Caco-2 (cell line): Measurements from ENCODE around the gene COX8C. TPM values are rescaled to one million over a fixed set of nuclear protein-coding genes. Genes with fewer than 3 reads are reported as not detected.

Experiments
- BruUV-seq: library from RNA; stranded (reverse); fragments of 400-500 nt; replicated peaks from 2 replicates; lab custom pipeline; 2021; lab: Mats Ljungman, UMichigan
- CTCF ChIA-PET: fragments of 300-600 bp; sonication (Branson Sonifier 250); formaldehyde crosslinking; loops from one replicate; lab custom pipeline; 2022; ENCODE audit warnings: antibody characterized with exemption; lab: Charles Lee
- POLR2A ChIA-PET: fragments of 300-600 bp; sonication (Branson Sonifier 250); formaldehyde crosslinking; loops from one replicate; lab custom pipeline; 2022; ENCODE audit warnings: antibody characterized with exemption; lab: Charles Lee
- DNase-seq, 2 experiments: peaks; one replicate each; pipeline versions ENCODE4 v3.0.0 to v3.0.0-alpha.2; 2020 to 2022
- H3K27me3 ChIP-seq: replicated peaks from 2 replicates; pipeline ENCODE4 v1.6.0; 2011; ENCODE audit warnings: low read length; ENCODE audit not compliant: control insufficient read depth, insufficient read depth
- H3K36me3 ChIP-seq: 2 replicates; pipeline ENCODE4 v1.5.1; 2011; ENCODE audit warnings: low read length; ENCODE audit not compliant: control insufficient read depth, insufficient read depth
- H3K4me1 ChIP-seq: fragments of 250-450 bp; sonication (Bioruptor Pico); 2 replicates; pipeline ENCODE4 v1.5.1; 2020; ENCODE audit warnings: mild to moderate bottlenecking
- H3K4me3 ChIP-seq: 2 replicates; pipeline ENCODE4 v1.5.1; 2011; ENCODE audit warnings: low read depth, mild to moderate bottlenecking, control low read depth, low read length
- H3K9me3 ChIP-seq: fragments of 250-450 bp; sonication (Bioruptor Pico); 2 replicates; pipeline ENCODE4 v1.5.1; 2020; ENCODE audit warnings: mild to moderate bottlenecking, moderate library complexity
- H3K27ac Mint-ChIP-seq: one replicate; pipeline ENCODE4 v1.8.0; 2022; ENCODE audit warnings: mixed read lengths; ENCODE audit not compliant: unreplicated experiment
- H3K27me3 Mint-ChIP-seq: one replicate; pipeline ENCODE4 v1.8.0; 2022; ENCODE audit warnings: mixed read lengths; ENCODE audit not compliant: insufficient read depth, unreplicated experiment
- H3K36me3 Mint-ChIP-seq: one replicate; pipeline ENCODE4 v1.8.0; 2022; ENCODE audit warnings: mild to moderate bottlenecking, mixed read lengths; ENCODE audit not compliant: insufficient read depth, unreplicated experiment
- H3K4me1 Mint-ChIP-seq: one replicate; pipeline ENCODE4 v1.8.0; 2022; ENCODE audit warnings: low read depth, mixed read lengths; ENCODE audit not compliant: unreplicated experiment
- H3K4me3 Mint-ChIP-seq: one replicate; pipeline ENCODE4 v1.8.0; 2022; ENCODE audit warnings: mild to moderate bottlenecking, moderate library complexity, mixed read lengths; ENCODE audit not compliant: unreplicated experiment
- H3K9me3 Mint-ChIP-seq: one replicate; pipeline ENCODE4 v1.8.0; 2022; ENCODE audit warnings: mixed read lengths; ENCODE audit not compliant: unreplicated experiment
- intact Hi-C: fragments of 100-400 bp; cut with micrococcal nuclease; formaldehyde crosslinking; loops from one replicate; pipeline ENCODE4 v1.10.0; 2022; ENCODE audit not compliant: unreplicated experiment
- total RNA-seq: library from RNA; stranded (reverse); gene quantifications from 2 replicates; pipeline ENCODE4 v1.2.3, GENCODE V29; 2022
- TF ChIP-seq, protein P1 (sequence below), 2 experiments: fragments of 200-600 bp in 1 of 2; IDR thresholded peaks; 1 replicate in 1 of 2; 2 replicates in 1 of 2; pipeline versions ENCODE4 v1.5.1 to v1.8.0; 2011 to 2022; ENCODE audit warnings: antibody characterized with exemption in 1 of 2, control low read depth in 1 of 2, inconsistent platforms in 1 of 2, low read depth in 1 of 2, low read length in 1 of 2, mild to moderate bottlenecking in 1 of 2, moderate library complexity in 1 of 2; ENCODE audit not compliant: insufficient read depth in 1 of 2, severe bottlenecking in 1 of 2, unreplicated experiment in 1 of 2

Gene COX8C
- total RNA-seq, 1 experiment from 2014 or later: not detected

DNA sequence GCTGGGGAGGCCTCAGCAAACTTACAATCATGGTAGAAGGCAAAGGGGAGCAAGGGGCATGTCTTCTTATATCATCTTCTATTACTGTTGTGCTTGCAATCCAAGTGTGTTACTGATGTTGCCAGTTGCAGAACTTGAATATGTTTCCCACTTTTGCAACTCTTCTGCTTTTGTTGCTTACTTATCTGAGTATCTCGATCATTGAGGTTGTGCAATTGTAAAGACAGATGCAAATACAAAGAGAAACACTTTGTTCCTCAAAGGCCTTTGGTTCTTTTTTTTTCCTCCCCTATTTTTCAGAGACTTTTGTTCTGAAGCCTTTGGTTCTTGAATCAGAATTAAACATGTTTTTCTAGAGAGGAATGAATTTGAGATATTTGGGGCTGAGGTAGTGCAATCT lies 3.7 kb upstream of the COX8C start:
- intact Hi-C loops: no loop called here
- peaks cover 26% of the 10 kb centered on the region for H3K9me3 Mint-ChIP-seq
- no peaks in the 10 kb centered on the region for H3K27me3 Mint-ChIP-seq
- DNase-seq: no peak
- CTCF ChIA-PET: no interaction called here
- POLR2A ChIA-PET: no interaction called here
- no peak overlapping the region for H3K27ac Mint-ChIP-seq
- H3K4me1 Mint-ChIP-seq: no peaks in the 10 kb centered on the region
- Histone ChIP-seq H3K4me1 (no peaks in the 10 kb centered on the region), H3K4me3 (no peak overlapping the region), H3K36me3 (no peaks in the 10 kb centered on the region), H3K27me3 (no peaks in the 10 kb centered on the region), H3K9me3 (0 out of 2 replicates have a peak, but pooled peaks cover 7% of the 10 kb centered on the region)
- H3K4me3 Mint-ChIP-seq: no peak overlapping the region
- TF ChIP-seq, protein P1, sequence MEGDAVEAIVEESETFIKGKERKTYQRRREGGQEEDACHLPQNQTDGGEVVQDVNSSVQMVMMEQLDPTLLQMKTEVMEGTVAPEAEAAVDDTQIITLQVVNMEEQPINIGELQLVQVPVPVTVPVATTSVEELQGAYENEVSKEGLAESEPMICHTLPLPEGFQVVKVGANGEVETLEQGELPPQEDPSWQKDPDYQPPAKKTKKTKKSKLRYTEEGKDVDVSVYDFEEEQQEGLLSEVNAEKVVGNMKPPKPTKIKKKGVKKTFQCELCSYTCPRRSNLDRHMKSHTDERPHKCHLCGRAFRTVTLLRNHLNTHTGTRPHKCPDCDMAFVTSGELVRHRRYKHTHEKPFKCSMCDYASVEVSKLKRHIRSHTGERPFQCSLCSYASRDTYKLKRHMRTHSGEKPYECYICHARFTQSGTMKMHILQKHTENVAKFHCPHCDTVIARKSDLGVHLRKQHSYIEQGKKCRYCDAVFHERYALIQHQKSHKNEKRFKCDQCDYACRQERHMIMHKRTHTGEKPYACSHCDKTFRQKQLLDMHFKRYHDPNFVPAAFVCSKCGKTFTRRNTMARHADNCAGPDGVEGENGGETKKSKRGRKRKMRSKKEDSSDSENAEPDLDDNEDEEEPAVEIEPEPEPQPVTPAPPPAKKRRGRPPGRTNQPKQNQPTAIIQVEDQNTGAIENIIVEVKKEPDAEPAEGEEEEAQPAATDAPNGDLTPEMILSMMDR (IDR thresholded peaks at IDR 0.05; ENCODE audit: insufficient read depth in 1 of 2, low read depth in 1 of 2, low read length in 1 of 2, severe bottlenecking in 1 of 2, unreplicated experiment in 1 of 2): no peak
- H3K36me3 Mint-ChIP-seq: no peaks in the 10 kb centered on the region
- BruUV-seq: no TSS peak

DNA sequence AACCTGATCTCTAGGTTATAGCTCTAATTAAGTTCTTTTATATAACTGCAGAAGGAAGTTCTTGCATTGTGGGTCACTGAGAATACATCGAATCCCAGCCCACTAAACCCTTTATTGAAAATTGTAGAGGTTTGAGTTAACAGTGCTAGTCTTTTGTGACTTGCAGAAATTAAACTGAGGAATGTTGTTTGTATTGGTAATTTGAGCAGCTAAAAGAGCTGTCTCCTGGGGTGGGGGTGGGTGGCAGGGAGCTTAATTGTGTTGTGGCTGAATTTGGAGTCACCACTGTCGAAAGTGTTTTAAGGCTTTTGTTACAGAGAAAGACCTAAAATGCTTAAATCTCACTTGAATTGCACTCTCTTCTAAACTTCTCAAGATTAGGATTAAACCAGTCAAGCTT lies 3.2 kb upstream of the COX8C start:
- H3K9me3 Mint-ChIP-seq: peaks cover 26% of the 10 kb centered on the region

DNA sequence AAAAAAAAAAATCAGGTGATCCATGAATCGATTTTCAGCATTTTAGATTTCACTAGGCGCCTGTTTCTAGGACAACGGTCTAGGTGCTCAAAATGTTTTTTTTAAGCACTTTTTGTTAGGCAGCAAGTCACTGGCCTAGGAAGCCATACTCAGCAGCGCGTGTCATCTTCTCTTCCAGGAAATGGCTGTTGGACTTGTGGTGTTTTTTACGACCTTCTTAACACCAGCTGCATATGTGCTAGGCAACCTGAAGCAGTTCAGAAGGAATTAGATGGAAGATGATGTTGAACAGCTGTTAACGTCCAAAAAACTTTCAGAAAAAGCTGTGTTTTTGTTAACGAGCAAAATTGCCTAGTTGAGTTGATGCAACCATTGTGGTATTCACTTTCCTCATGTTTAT lies 868 bp downstream of the COX8C start:
- H3K27me3 Mint-ChIP-seq: no peaks in the 10 kb centered on the region
- no peaks in the 10 kb centered on the region for H3K36me3 Mint-ChIP-seq
- no peaks in the 10 kb centered on the region for H3K9me3 ChIP-seq
- no TSS peak for BruUV-seq
- TF ChIP-seq, protein P1 (IDR thresholded peaks at IDR 0.05; ENCODE audit: insufficient read depth in 1 of 2, low read depth in 1 of 2, low read length in 1 of 2, severe bottlenecking in 1 of 2, unreplicated experiment in 1 of 2): no peak
- ChIA-PET CTCF (no interaction called here), POLR2A (no interaction called here)
- H3K4me3 ChIP-seq: no peak overlapping the region
- intact Hi-C loops: loop anchor here (2.0 kb wide), 1 partner anchor 31 kb away; no protein-coding TSS in a partner anchor
- no peaks in the 10 kb centered on the region for H3K27me3 ChIP-seq
- H3K9me3 Mint-ChIP-seq: peaks cover 21% of the 10 kb centered on the region
- H3K4me1 ChIP-seq: no peaks in the 10 kb centered on the region
- H3K4me1 Mint-ChIP-seq: no peaks in the 10 kb centered on the region
- no peak for DNase-seq
- H3K36me3 ChIP-seq: no peaks in the 10 kb centered on the region
- no peak overlapping the region for H3K4me3 Mint-ChIP-seq
- no peak overlapping the region for H3K27ac Mint-ChIP-seq

More for the DNA sequence above, 3.2 kb upstream of the COX8C start:
- ChIA-PET CTCF (no interaction called here), POLR2A (interaction anchor here (0.5 kb wide), 1 partner anchor 13 kb away, joined by 3 read pairs; no protein-coding TSS in a partner anchor)
- Histone ChIP-seq H3K36me3 (no peaks in the 10 kb centered on the region), H3K4me3 (no peak overlapping the region), H3K27me3 (no peaks in the 10 kb centered on the region), H3K4me1 (no peaks in the 10 kb centered on the region), H3K9me3 (0 out of 2 replicates have a peak, but pooled peaks cover 7% of the 10 kb centered on the region)
- H3K27ac Mint-ChIP-seq: no peak overlapping the region
- no peak overlapping the region for H3K4me3 Mint-ChIP-seq
- intact Hi-C loops: no loop called here
- no peaks in the 10 kb centered on the region for H3K4me1 Mint-ChIP-seq
- no peaks in the 10 kb centered on the region for H3K36me3 Mint-ChIP-seq
- no peak for DNase-seq
- H3K27me3 Mint-ChIP-seq: no peaks in the 10 kb centered on the region
- TF ChIP-seq, protein P1 (IDR thresholded peaks at IDR 0.05; ENCODE audit: insufficient read depth in 1 of 2, low read depth in 1 of 2, low read length in 1 of 2, severe bottlenecking in 1 of 2, unreplicated experiment in 1 of 2): no peak
- no TSS peak for BruUV-seq
